Stimulated activated CD4-positive, alpha-beta T cell treated with anti-CD3 and anti-CD28 coated beads, TNF-alpha, amount 100 ng/mL, for 4 hours (primary cell): ENCODE measurements around the gene MACO1.
"Not testable (repeated sequence)": the region's sequence is repeated elsewhere in the genome, so short reads cannot be mapped to it uniquely, and the experiment has no call there.

ENCODE experiments used
- DNase-seq, 3 experiments: peaks; one replicate each; pipeline ENCODE4 v3.0.0-alpha.2; 2020; ENCODE audit warnings: low read depth in 3 of 3

MACO1 gene

DNA sequence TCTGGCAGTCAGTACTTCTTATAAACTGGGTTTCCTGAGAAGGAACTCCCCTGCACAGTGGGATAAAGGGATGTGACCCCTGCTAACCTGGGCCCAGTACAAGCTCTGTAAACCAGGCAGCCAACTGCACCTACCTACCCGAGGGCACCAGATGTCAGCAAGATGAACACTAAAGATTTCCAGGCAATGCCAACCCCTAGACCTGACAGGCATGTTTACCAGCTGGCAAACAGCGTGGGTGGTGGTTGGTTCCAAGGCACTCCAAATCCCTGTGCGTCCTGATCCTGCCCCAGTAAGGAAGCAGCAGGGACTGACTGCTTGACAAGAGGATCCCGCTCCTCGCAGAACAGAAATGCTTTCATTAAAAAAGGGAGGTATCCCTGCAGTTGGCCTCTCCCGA lies 7.5 kb upstream of the MACO1 start:
- DNase-seq: not testable (repeated sequence)

- no peak for DNase-seq
Measured at GRCh38 chr1:25425098-25426085, 5.3 kb upstream of the MACO1 start.

- DNase-seq: no peak
Measured at GRCh38 chr1:25427696-25428095, 3.0 kb upstream of the MACO1 start.

DNA sequence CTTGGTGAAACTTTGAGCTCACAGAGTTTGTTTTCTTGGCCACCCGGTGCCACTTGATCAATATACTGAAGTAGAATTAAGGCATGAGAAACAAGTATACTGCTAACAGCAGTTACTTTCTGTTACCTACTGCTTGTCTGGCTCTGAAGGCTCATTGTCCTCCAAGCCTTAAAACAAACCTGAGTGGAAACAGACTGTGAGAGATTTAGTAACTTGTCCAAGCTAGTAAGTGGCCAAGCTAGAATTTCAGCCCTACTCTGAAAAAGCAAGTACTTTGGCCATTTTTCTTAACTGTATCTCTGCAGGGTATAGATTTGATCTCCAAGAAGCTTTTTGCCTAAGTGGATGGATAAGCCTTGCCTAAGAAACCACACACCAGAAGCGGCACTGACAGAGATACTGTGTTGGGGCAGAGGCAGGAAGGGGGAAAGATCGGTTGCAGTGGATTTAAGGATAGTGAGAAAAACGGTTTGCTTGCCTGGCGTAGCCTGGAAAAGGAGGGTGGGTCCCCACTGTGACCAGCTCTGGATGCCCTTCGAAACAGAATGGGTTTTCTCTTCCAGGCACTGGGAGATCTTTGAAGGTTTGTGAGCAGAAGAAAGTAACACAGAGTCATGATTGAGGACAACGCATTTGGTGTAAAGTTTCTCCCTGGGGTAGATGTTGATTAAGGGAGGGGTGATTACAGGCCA lies 2.1 kb upstream of the MACO1 start:
- no peak for DNase-seq

DNA sequence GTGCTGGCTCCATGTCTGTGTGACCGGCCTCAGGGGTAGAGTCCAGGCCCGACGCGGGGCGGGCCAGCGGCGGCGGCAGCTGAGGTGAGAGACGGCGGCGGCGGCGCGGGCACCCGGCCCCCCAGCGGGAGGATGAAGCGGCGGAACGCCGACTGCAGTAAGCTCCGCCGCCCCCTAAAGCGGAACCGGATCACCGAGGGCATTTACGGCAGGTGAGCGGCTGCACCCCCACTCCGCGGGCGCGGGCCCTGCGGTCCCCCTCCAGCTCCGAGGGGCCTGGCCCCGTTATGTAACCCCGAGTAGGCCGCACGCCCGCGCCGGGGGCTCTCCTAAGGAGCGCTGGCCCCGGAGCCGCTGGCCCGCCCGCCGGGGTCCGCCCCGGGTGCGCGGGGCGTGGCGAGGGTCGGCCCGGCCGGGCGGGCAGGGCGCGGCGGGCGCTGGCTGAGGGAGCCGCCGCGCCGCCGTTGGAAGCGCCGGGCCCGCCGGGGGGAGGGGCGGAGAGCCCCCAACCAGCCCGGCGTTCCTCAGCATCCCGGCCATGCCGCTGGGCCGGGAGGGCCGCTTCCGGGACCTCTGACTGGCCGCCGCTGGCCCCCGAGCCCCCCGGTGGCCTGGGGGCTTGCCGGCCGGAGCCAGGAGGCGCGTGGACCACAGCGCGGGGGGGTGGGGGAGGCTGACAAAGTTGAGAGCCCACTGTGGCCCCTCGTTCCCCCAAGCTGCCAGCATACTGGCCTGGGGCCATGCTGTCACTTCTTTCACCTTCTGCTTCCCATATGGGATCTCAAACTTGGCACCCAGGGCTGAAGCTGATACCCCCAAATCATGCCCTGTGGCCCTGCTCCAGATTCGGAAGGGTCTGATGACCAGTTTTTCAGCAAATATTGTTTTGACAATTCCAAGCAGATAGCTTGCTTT lies 527 bp downstream of the MACO1 start:
- no peak for DNase-seq

DNA sequence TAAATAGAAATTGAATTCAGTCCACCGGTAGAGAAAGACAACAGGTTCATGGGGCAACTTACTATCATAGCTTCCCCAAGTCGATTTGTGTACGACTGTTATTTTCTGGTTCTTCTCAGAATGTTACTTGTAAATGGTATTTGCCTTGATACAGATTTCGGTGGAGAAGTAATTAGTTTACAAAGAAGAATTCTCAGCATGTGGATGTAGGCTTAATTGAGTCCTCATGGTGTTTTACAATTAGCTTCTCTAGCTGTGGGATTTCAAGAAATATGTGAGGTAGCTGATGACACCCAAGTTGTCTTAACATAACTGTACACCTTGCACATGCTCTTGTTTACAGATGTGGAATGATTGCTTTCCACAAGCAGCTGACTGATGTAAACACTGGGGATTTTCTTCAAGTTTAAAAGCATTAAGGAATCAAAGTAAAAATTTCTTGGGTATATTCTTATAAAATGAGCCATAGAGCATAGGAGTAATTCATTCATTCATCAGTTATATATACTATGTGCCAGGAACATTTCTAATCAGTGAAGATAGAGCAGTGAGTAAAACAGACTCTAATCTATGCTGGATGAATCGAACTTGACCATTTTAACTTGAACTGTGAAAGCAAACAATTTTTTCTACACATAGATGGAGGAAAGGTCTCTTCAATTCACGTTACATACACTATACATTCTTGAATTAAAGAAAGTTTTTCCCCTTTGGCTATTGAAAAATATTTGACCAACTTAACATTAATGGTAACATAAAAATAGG lies 1.4 kb downstream of the MACO1 start:
- no peak for DNase-seq

- DNase-seq: no peak
Measured at GRCh38 chr1:25432749-25433388, 2.2 kb downstream of the MACO1 start.

GRCh38 chr1:25433389-25434186 lies 2.9 kb downstream of the MACO1 start:
- no peak for DNase-seq

GRCh38 chr1:25435397-25436108 lies 4.9 kb downstream of the MACO1 start:
- DNase-seq: no peak

DNA sequence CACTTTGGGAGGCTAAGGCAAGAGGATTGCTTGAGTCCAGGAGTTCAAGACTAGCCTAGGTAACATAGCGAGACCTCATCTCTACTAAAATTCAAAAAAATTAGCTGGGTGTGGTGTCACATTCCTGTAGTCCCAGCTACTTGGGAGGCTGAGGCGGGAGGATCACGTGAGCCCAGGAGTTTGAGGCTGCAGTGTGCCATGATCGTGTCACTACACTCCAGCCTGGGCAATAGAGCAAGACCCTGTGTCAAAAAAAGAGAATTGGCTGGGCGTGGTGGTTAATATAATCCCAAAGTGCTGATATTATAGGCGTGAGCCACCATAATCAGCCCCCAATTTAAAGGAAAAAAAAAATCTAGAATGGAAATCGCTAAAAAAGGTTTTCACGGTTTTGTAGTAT lies 7.0 kb downstream of the MACO1 start:
- DNase-seq: no peak

- DNase-seq: no peak
Measured at GRCh38 chr1:25439287-25439686, 8.6 kb downstream of the MACO1 start.

GRCh38 chr1:25442178-25442577 lies 11.5 kb downstream of the MACO1 start:
- no peak for DNase-seq

- DNase-seq: no peak
Measured at GRCh38 chr1:25443030-25443699, 12.5 kb downstream of the MACO1 start.

DNA sequence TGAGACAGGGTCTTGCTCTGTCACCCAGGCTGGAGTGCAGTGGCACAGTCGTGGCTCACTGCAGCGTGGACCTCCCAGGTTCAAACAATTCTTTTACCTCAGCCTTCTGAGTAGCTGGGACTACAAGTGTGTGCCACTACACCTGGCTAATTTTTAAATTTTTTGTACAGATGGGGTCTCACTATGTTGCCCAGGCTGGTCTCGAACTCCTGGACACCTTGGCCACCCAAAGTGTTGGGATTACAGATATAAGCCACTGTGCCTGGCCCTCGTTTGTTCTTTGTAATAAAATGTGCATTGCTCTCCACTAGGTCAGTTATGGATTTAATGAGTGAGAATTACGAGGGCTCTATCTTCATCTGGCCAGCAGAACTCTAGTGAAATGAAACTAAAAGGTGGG lies 13.9 kb downstream of the MACO1 start:
- not testable (repeated sequence) for DNase-seq

DNA sequence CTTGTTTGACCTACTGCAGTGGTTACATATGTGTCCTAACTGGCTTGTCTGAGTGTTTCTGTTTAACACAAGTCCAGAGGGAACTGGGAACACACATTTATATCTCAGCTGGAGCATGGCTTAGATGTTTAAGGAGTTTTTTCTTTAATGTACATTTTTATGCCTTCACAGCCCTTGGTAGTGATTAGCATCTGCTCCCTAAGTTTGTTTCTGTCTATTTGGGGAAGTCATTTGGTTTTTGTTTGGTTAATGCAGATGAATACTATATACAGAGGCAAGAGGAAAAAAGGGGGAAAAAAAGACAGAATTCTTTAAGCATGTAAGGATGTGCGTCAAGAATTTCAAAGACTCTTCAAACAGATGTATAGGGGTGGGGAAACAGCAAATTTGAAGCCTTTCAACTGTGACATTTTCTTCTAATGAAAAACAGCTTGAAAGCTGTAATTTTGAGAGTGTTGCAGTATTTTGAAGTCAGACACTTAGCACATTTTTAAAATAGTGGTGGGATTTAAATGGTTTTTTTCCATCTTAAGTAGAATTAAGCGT lies 15.4 kb downstream of the MACO1 start:
- no peak for DNase-seq

DNA sequence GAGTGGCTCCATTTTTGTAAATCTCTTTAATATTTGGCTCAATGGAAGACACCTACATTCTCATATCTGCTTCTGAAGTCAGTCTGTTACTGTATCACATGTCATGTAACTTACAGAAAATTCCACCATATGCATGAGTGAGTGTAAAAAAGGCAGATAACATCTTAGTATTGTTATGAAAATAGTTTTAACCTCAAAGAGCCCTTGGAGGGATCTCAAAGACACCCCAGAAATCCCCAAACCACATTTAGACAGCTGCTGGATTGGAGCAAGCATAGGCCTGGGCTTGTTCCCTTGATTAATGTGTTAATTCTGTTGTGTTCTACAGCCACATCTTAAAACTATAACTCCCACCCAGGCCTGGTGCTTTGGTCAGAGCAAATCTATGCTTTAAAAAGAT lies 16.9 kb downstream of the MACO1 start:
- no peak for DNase-seq

- no peak for DNase-seq
Measured at GRCh38 chr1:25450891-25451290, 20.2 kb downstream of the MACO1 start.

DNA sequence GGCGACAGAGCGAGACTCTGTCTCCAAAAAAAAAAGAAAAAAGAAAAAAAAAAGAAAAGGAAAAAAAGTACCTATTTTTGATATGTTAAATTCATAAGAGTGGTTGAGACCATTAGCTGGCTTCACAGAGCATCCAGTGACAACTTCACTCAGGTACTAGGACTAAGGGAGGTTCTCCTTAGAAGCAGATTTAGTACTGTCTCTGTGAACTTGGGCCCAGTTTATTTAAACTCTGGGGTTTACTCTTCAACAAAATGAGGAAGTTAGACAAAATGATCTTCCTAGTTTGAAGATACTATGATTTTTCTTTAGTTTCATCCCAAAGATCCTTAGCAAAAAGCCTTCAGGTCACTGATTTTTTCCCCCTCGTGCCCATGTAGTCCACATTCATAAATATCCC lies 21.2 kb downstream of the MACO1 start:
- DNase-seq: no peak
